Activated CD8-positive, alpha-beta memory T cell treated with anti-CD3 and anti-CD28 coated beads for 4 hours (primary cell): ENCODE measurements around the gene STIM2.

Experiments
- DNase-seq, 2 donors: peaks; one replicate each; pipeline ENCODE4 v3.0.0-alpha.2; 2020; ENCODE audit warnings: low read depth in 2 of 2

Gene STIM2

DNA sequence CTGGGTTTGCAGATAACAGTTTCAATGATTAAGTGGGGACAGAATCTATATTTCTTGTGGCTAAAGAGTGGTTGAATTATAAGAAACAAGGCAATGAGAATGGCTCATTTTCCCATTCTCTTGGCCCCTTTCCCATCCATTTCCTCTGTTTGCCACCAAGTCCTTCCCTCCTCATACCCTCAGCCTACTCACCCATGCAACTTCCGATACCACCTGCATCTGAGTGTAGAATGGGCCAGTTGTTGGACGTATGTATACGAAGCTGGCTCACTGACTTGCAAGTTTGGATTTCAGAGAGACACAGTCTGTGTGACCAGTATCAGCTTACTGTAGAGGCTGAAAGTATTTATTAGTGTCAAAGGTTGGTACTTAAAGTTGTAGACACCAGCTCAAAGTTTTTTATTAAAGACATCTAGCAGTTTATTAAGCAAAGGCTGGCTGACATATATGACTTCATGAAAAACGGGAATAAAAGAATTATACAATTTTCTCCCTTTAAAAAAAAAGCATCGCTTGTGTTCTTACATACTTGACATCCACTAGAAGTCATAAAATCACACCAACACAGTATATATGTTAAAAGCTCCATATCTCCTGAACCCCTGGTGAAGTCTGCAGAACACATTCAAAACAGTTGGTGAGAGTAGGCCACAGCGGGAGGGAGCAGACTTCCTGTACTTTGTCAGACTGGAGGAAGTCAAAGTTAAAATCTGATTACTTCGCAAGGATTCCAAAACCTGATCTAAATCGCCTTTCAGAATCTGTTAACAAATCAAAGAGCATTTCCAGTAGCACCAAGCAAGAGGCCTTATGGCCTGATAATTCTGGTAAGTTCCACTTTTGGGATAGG lies 22.4 kb upstream of the STIM2 start:
- no peak for DNase-seq

DNA sequence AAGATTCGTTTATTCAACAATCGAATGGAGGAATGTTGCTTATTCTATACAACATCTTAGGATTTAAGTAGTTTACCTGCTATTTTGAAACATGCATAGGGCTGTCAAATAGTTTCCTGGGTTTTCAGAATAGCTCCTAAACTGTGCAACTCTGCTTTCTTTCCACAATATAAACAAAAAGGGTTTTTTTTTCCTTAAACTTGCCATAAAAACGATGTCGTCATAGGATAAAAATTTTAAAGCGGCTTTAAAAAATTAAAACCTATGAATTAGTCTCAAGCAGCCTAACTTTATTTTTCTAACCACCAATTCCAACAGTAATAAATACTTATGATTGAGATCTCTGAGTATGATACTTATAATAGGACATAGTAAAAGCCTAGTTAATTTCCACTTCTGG lies 21.6 kb upstream of the STIM2 start:
- no peak for DNase-seq

DNA sequence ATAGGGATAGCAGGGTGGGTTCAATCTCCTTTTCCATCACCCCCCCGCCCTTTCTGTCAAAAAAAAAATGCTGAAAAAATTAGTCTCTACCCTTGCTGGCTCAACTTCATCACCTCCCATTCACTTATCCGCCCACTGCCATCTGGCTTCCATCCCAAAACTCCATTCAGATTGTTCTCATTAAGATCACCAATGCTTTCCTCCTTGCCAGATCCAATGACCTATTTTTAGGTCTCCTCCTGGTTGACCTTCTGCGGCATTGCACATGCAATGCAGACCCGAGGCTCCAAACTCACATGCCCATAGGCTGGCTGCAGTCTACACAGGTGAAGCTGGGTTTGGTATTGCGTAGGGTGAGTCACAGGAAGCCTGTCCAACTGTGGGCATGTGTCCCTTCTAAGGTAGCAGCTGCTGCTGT lies 21.1 kb upstream of the STIM2 start:
- DNase-seq: no peak

DNA sequence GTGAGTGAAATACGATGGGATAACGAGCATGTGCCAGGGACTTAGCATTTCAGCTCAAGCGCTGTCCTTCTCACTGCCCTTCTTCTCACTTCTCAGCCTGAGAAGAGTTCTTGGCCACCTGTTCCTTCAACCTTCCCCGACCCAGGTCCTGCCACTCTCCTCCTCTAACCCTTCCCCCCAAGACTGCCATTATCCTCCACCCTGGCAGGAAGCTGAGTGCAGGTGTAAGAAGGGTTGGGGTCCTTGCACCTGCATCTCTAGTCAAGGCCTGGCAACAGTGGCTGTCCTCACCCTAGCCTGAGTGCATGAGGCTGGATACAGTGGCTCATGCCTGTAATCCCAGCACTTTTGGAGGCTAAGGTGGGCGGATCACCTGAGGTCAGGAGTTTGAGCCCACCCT lies 19.9 kb upstream of the STIM2 start:
- no peak for DNase-seq

DNA sequence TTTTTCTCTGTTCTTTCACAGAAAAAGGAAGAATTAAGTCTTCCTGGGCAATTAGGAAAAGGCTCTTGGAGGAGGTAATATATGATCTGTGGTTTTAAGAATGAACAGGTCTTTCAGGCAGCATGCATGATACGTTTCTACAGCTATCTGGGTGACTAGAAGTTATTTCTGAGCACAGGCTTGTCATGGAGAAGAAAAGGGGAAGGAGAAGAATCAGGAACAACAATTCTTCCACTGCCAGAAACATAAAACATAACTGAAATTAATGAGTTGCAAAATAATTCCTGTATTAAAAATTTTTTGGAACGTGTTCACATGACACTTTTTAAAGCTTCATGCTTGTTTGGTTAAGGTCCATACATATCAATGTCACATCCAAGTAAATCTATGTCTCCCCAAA lies 17.7 kb upstream of the STIM2 start:
- no peak for DNase-seq

DNA sequence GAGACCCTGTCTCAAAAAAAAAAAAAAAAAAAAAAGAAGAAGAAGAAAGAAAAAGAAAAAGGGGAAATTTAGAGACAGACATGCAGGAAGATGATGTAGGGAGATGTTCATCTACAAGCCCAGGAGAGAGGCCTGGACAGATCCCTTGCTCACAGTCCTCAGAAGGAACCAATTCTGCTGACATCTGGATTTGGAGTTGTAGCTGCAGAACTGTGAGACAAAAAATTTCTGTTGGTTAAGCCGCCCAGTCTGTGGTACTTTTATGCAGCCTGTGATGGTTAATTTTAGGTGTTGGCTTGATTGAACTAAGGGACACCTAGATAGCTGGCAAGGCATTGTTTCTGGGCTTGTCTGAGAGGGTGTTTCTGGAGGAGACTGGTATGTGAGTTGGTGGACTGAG lies 10.1 kb upstream of the STIM2 start:
- DNase-seq: no peak

DNA sequence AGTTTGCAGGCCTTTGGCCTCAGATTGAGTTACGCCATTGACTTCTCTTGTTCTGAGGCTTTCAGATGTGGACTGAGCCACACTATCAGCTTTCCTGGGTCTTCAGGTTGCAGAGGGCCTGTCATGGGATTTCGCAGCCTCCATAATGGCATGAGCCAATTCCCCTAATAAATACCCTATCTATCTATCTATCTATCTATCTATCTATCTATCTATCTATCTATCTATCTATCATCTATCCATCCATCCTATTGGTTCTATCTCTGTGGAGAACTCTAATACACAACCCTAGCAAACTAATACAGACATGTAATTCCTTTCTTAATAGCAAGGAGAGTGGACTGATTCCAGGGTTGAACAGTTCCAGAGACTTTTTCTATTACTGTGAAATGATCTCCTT lies 9.5 kb upstream of the STIM2 start:
- no peak for DNase-seq

DNA sequence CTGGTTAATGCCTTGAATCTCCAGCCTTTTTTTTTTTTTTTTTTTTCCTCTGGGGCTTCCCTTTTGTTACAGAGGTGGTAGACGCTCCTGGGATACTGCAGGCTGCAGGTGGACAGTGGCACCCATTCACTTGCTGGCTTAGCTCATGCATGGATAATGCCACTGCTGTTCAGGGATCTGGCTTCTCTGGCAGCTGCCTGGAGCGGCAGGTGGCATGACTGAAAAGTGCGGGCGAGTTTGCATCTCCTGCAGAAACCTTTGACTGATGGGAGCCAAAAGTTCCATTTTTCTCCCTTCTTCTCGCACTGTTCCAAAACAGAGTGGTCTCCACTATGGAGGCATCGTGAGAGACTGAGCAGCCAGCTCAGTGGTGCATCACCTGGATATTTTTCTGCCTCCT lies 5.9 kb upstream of the STIM2 start:
- DNase-seq: no peak

DNA sequence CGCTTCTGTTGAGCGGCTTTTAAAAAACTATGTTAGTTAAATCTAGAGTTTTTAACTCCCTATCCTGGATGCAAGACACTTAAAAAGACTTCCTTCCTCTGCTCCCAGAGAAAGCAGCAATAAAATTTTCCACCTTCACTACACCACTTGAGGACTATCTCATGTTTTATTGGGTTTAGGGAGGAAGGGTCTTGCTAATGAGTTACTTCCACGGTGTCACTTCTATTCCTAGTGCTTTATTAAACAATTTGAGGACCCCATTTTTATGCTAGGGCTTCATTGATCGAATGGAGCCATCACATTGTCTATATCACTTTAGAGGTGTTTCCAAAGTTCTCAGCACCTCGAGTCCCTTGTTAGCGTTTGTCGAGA lies 3.7 kb upstream of the STIM2 start:
- no peak for DNase-seq

DNA sequence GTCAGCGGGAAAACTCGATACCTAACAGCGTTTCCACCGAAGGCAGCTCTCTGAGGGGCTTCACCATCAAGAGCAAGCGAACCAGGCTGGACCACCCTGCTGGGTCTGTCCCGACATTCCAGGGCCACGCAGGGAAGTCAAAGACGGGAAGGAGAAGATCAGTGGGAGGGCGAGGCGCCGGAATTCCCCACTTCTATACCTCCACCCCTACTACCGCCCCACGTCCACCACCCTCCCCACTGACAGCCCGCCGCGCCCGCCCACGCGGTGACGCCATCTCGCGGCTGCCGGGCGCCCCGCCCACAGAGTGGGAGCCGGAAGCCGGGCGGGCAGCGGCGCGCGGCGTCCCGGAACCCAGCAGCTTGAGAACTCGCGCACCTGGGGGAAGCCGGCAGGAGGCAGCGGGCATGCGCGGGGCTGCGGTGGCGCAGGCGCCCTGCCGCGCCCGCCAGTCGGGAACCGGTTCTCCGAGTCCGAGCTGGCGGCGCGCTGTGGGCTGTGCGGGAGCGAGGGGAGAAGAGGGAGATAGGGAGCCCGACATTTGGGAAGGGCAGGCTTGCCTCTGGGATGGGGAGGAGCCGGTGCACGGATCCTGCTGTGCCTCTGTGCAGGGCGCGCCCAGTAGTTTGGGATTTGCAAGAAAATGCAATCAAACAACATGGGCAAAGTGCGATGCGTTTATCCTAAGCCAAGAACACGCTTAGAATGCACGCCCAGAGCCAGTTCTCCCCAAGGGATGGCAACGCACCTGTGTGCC lies 3.2 kb upstream of the STIM2 start:
- peak; percentile 89 for DNase-seq

DNA sequence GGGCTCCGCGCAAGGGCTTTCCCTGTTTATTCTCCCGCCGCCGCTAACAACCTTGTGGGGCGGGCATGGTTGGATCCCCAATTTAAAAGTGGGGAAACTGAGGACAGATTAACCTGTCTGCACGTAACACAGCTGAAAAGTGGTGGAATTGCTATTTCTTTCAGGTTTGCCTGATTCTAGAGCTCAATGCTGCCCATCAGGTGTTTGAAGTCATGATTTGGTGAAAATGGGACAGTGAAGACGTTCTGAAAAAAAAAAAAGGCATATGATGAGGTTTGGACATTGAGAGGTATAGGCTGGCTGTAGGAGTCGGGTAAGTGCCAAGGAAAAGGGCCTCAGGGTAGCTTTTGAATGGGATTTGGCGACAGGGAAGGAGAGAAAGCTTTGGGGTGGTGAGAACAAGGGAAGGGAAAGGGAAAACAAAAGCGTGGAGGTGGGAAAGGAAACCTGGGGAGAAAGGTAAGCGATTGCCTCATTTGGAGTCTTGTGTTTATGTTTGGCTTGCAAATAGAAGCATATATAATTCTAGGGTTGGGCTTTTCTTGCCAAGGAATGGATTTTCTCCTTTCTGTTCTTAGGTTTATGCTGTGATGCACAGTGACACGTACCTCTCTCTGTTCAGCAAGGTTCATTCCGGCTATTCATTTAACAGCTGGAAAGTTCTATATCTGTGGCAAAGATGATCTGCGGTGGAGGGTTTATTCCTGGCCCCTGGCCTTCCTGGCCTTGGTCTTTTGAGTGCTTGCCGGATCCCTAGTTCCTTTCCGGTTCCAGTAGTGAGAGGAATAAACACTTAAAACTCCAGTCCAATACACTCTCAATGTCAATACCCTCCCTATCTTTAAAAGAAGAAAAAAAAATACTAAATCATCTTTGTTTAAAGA lies 2.4 kb upstream of the STIM2 start:
- DNase-seq: no peak

DNA sequence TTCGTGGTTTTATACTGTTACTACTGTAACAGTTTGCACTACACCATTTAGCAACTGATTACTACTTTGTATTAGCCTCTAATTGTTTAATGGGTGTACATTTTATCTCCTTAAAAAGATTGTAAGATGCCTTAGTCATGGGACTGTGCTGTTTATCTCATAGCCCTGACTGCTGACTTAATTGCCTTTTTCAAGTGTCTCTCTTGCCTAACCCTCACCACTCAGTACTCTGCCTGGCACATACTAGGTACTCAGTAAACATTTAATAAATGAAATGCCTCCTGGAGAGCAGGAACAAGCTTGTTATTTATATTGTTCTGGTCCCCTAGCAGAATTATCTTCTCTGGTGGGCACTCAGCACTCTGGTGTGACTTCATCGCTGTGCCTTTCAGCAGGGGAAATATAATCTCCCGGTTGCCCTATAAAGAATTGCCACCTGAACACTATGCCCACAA lies 1.7 kb upstream of the STIM2 start:
- DNase-seq: no peak

DNA sequence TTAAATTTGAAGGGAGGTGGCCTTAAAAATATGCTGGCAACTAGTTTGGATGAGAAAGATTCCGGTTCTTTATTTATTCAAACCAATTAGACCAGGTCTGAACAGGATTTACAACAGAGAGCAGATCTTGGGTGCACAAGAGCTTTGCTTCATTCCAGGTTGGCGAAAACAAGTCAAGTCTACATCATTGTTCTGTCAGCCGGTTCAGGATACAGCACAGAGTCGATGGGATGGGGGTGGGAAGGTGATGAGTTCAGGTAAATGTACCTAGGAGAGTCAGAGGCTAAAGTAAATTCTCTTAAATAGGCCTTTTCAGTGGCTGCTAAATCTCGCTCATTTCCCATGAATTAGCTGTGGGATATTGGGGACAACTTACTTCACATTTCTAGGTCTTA lies 882 bp upstream of the STIM2 start:
- DNase-seq: no peak

DNA sequence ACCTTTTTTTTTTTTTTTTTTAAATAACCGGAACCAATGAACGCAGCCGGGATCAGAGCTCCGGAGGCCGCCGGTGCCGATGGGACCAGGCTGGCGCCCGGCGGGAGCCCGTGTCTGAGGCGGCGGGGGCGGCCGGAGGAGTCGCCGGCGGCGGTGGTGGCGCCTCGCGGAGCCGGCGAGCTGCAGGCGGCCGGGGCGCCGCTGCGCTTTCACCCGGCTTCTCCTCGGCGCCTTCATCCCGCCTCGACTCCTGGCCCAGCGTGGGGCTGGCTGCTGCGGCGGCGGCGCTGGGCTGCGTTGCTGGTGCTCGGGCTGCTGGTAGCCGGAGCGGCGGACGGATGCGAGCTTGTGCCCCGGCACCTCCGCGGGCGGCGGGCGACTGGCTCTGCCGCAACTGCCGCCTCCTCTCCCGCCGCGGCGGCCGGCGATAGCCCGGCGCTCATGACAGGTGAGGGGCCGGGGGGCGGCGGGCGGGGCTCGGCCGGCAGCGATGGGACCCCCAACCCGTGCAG lies 337 bp downstream of the STIM2 start:
- DNase-seq: no peak

DNA sequence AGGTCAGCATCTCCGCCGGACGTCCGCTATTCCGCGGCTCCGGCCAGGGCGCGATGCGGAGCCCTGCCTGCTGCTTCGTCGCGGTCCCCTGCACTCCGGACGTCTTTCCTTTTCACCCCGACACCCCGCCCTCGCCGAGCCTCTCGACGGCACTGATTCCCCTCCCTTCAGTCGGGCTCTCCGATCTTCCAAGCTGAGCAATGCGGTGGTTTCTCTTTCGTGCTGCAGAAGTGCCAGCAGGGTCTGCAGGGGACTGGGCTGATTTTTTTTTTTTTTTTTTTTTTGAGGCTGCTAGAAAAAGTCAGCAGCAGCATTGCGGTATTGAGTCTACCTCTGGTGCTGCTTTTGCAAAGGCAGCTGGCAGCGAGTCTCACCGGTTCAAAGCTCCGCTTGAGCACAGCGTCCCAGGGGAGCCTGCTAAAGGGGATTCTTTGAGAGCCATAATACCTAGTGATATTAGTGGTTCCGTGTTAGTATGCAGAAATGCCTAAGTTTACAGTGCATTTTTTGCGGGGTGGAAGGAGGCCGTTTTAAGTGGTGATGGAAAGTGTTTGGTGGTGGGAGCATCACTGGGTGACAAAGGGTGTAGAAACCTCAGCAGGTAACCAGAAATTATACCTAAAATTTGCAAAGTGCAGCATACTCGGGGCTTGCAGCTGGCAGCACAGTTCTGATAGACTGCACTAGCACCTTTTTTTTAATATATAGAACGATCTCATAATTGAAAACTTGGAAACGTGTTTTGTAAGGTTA lies 969 bp downstream of the STIM2 start:
- peak; percentile 43 to 58 for DNase-seq

DNA sequence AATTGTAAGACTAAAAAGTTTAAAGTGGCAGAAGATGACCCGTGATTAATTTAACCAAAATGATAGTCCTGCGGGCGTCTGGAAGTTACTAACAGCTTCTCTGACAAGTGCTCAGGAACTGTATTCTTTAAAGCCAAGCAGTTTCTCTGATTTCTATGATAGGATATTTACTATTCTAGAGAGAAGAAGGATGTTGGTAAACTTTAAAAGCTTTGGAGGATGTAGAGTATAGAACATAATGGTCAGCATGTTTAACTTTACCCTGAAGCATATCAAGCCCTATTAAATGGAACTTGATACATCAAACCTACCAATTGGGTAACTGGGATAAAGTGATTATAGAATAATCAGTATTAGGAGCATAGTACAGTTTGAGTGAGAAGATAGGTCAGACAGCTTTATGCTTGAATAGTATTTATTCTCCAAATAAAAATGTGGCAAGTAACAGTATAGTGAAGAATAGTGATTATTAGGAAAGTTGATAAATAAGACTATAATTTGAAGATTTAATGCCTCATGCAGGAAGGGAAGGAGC lies 1.8 kb downstream of the STIM2 start:
- DNase-seq: no peak

DNA sequence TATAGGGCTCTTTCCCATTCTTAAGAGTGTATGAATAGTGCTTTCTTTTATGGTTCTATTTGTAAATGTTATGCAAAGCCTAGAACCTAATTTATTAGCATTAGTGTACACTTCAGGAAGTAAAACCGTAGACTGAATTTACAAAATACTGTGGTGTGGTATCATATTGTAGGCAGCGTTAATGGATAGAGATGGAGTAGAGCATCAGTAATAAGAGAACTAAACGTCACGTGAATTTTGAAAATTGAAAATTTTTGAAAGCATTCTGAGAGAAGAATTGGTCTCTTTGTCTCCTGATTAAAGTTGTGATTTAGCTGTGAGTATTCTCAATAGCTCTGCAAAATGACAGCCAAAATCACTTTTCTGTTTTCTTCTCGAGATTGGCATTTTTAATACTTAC lies 2.9 kb downstream of the STIM2 start:
- DNase-seq: no peak

DNA sequence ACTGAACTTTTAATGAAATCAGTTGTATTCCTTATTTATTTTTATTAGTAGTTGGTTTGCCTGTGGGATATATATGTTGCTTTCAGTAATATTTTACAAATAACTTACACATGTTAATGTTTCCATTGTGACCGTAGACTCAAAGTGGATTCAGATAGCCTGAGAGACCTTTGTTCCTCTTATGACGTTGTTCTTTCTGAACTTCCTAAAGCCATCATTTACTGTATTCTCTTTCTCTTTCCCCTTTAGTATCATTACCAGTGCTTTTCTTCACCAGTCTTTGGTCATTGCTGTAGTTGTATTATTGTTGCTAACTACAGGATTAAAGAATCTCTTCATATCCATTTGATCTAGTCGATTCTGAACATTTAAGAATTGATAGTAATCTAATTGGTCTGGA lies 4.3 kb downstream of the STIM2 start:
- no peak for DNase-seq

DNA sequence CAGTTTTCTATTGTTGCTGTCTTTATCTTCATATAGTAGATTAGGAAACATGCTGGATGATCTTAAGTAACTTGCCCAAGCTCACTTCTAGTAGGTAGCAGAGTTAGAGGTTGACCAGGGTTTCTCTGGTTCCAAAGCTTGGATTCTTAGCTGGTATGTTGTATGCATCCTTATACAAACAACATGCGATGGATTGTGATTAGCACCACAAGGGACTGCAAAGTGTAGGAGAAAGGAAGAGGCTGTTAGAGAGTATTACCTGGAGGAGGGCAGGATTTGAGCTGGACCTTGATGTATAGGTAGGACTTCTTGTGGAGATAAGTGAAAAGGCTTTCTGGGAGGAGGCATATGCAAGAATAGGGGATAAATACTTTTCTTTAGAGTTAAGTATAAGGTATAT lies 5.6 kb downstream of the STIM2 start:
- DNase-seq: no peak

DNA sequence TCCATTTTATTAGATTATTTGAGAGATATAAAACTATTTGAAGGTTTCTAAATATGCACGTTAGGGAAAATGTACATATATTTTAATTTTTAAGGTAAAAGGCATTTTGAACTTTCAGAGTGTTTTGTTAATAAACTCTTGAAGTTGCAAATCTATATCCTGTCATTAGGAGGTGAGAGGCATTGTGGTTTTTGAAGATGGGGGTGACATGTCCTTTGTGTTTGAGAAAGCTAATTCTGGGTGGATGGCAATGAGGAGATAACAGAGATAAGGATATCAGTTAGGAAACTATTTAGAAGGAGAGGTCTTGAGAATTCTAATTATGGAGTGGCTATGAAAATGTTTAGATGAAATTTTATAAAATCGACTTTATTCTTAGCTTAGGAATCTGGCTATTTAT lies 6.1 kb downstream of the STIM2 start:
- no peak for DNase-seq
